GM03348 (cell line): ENCODE results near the gene DES.
A peak's percentile ranks its signal among the peaks of the same experiment; 100 is the strongest.

Experiments used
- DNase-seq: peaks from one replicate; pipeline ENCODE4 v3.0.0; 2012; ENCODE audit warnings: low spot score

The DES gene

DNA sequence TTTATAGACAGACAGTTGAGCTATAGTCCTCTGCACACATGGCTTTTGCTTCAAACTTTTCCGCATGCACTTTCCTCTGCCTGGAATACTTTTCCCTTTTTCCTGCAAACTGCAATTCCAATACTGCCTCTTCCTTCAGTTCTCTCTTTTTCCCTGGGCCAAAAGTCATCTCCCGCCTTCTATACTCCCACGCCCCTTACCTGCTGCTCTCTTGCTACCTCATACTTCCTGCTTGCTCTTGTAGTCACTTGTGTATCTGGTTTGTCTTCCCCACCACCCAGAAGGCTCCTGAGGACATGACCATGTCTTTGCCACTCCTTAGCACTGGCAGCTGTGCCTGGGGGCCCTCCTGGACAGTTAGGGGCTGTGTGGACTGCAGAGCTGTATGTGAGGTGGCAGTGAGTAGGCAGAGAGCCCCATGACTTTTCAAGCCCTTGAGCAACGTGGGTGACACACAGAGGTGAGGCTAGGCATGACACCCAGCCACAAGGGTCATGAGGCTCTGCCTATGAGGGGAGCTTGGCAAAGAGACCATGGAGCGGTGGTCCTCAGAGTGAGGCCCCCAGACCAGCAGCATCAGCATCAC is 39.7 kb downstream of the DES start:
- DNase-seq: no peak

DNA sequence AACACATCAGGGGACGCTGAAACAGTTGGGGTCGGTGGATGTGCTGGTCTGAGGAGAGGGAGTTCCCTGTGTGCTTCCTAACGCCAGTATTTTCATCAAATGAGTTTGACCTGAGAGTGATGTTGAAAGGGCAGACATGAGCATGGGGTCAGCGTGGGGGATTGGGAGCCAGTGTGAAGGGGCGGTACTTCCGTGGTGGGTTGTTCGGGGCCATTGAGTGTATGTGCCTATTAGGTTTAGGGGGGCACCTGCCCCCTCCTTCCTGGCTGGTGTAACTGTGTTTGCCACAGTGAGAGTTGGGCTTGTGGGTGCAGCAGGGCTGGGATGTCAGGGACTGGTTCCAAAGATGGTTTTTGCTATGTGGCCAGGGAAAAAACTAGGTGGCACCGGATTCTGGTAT is 40.8 kb downstream of the DES start:
- no peak for DNase-seq

GRCh38 chr2:219459460-219460311 is 41.5 kb downstream of the DES start:
- DNase-seq: peak; percentile 91

DNA sequence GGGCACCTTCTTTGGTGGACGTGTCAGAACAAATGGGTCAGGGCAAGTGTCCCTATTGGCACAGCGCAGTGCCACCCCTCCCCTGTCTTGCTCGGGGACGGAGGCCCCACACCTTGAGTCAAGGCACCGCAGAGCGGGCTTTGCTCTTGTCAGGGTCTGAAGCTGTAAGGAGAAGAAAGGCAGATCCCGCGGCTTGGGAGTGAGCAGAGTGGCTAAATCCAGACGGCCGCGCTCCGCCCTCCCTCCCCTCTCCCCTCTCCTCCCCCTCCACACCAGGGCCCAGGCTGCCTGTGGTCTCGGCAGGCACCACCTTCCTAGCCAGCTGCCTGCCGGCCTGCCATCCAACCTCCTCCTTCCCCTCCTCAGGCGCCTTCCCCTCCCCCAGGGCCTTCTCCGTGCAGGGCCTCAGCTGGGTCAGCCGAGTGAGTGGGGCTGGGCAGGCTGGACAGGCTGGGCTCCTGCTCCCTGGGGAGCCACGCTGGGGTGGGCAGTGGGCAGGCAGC is 42.3 kb downstream of the DES start:
- peak; percentile 64 for DNase-seq

GRCh38 chr2:219461047-219461514 is 42.9 kb downstream of the DES start:
- no peak for DNase-seq

DNA sequence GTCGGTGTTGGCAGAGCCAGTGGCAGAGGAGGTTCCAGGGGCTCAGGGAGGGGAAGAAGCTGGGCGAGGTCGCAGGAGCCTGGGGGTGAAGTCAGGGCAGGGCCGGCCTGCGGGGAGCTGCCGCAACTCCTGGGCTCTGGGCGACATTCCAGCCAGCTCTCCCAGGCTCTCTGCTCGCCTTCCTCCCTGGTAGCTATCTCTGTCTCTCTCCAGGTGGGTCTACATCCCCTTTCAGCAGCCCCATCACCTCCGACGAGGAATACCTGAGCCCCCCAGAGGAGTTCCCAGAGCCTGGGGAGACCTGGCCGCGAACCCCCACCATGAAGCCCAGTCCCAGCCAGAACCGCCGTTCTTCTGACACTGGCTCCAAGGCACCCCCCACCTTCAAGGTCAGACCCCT is 43.5 kb downstream of the DES start:
- no peak for DNase-seq

DNA sequence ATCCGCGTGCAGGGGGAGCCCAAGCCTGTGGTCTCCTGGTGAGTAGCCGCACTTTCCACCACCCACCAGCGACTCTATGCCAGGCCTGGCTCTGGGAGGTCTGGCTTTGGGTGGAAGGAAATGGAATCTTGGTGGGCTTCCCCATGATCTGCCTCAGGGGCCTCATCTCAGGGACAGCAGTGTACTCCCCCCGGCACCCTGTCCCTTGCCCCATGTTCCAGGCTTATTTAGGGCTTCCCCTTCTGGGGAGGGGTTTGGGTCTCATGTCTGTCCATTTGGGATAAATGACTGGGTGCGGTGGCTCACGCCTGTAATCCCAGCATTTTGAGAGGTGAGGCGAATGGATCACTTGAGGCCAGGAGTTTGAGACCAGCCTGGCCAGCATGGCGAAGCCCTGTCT is 44.2 kb downstream of the DES start:
- no peak for DNase-seq

DNA sequence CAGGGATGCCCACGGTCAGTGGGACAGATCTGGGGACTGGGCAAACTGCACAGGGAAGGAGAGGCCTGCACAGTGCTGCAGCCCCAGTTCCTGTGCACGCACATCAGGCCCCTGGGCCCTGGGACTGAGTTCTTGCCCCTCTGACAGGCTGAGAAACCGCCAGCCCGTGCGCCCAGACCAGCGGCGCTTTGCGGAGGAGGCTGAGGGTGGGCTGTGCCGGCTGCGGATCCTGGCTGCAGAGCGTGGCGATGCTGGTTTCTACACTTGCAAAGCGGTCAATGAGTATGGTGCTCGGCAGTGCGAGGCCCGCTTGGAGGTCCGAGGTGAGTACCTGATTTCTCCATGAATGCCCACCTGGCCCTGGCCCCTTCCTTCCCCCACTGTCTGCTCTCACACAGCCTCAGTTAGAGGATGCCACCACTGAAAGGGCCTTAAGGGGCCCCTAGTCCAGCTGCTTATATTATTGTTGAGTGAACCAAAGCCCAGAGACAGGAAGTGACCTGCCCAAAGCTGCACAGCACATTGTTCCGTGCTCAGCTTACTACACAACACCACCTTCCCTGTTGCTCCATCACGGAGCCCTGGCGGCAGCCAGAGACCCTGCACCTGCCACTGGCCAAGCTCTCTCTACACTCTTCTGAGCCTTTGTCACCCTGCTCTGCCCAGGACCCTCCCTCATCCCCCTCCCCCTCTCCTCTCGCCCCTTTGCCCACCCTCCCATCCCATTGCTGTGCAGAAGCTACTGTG is 46.3 kb downstream of the DES start:
- DNase-seq: no peak

DNA sequence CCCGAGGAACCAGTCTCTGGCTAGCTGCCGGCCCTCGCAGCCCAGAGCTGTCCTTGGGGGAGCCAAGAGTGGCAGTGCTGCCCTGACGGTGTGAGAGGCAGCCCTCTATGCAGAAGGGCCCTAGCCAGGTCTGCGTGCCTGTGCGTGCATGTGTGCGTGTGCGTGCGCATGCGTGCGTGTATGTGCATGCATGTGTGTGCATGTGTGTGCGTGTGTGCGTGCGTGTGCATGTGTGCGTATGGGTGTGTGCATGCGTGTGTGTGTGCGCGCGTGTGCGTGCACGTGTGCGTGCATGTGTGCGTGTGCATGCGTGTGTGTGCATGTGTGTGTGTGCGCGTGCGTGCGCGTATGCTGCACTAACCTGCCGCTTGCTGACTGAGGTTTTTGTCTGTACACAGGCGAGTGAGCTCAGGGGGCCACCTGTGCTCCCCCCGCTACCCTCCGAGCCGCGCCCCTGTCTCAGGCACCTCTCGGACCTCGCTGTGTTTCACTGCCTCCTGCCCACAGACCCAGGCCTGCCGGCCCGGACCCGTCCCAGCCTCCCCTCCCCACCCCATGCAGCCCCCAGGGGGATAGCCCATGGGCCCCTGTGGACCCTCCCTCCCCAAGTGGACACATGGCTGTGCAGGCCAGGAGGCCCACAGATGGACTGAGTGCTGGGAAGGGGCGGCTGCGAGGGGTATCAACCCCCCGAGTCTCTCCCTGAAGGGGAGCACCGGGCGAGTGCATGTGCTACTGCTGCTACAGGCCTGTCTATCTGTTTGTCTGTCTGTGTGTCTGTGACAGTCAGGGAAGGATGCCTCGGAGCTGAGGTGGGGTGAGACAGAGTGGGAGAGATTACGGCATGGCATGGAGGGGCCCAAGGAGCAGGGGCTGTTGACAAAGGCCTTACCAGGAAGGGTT is 47.7 kb downstream of the DES start:
- DNase-seq: no peak

DNA sequence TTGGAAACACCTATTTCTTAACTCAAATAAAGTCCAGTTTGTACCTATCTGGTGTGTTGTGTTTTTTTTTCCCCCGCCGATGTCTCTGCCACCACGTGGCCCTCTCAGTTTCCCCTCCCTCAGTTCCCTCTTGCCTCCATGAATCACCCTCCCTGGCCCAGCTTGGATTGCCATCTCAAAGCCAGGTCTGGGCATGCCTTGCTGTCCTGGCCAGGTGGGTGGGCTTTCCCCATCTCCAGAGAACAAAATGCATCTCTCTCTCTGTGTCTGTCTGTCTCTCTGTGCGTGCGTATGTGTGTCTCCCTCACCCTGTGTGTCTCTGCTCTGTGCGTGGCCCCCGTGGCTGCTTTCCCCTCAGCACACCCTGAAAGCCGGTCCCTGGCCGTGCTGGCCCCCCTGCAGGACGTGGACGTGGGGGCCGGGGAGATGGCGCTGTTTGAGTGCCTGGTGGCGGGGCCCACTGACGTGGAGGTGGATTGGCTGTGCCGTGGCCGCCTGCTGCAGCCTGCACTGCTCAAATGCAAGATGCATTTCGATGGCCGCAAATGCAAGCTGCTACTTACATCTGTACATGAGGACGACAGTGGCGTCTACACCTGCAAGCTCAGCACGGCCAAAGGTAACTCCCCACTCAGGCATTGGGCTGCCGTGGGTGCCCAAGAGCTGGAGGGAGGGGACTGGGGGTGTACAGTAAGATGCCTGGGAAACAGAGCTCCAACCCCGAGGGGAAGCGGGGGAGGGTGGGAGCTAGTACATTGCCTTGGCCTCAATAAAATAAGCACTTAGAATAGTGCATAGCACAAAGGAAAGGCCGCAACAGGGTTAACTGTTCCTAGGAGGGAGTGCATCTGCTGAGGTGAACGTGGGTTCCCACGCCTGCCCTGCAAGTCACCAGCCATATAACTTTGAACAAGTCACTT is 48.9 kb downstream of the DES start:
- DNase-seq: no peak

- DNase-seq: no peak
These were observed 49.5 kb downstream of the DES start for GRCh38 chr2:219467736-219468075.

GRCh38 chr2:219468410-219469185 is 50.4 kb downstream of the DES start:
- DNase-seq: no peak

DNA sequence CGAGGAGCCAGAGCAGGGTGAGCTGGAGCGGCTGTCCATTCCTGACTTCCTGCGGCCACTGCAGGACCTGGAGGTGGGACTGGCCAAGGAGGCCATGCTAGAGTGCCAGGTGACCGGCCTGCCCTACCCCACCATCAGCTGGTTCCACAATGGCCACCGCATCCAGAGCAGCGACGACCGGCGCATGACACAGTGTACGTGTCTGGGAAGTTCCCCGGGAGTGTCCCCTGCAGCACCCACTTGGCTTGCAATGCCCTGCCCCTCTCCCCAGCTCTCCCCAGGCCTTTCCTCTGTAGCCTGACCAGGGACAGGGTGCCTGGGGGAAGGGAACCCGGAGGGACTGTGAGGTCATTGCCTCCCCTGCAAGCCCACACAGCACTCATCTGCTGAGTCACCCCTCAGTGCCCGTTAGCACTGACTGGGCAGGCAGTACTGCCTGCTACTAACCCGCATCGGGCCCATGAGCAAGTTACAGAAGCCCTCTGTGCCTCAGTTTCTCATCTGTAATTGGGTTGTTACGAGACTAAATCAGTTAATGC is 51.1 kb downstream of the DES start:
- DNase-seq: peak; percentile 83

DNA sequence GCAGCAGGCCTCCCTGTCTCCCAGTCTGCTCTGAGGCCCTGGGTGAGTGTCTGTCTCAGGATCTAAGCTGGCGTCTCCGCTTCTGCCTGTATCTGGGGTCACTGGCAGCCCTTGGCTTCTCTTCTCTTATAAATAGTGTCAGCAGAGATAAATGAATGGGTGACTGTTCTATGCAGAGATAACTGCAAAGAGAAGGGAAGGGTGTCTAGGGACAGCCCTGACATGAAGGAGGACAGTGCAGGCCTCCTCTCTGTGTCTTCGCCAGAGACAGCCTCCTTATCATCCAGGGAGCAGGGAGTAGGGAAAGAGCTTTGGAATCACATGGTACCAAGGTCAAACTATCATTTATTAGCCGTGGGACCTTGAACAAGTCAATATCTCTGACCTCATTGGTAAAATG is 52.3 kb downstream of the DES start:
- DNase-seq: no peak

- no peak for DNase-seq
These were observed 53.5 kb downstream of the DES start for GRCh38 chr2:219471476-219472371.

DNA sequence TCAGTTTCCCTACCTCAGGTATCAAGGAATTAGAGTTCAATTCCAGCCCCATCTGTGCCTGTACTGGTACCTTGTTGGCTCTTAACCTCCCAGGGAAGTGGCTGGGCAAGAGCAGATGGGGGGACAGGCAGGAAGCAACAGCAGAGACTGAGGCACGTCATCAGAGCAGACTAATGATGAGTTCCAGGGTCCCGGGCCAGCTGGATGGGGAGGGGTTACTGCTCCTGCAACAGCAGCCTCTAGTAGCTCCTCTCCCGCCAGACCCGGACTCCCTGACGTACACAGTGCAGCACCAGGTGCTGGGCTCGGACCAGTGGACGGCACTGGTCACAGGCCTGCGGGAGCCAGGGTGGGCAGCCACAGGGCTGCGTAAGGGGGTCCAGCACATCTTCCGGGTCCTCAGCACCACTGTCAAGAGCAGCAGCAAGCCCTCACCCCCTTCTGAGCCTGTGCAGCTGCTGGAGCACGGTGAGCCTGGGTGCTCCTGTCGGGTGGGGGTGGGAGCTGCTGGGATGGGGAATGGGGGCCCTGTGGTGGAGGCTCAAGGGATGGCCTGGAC is 54.5 kb downstream of the DES start:
- DNase-seq: no peak

DNA sequence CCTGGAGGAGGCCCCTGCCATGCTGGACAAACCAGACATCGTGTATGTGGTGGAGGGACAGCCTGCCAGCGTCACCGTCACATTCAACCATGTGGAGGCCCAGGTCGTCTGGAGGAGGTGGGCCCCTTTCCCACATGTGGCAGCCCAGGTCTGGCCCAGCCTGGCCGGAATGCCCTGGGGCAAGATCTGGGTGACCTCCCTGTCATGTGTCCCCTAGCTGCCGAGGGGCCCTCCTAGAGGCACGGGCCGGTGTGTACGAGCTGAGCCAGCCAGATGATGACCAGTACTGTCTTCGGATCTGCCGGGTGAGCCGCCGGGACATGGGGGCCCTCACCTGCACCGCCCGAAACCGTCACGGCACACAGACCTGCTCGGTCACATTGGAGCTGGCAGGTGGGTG is 55.3 kb downstream of the DES start:
- no peak for DNase-seq
